Measurements from ENCODE around the gene B4GALNT1. TPM values are rescaled to one million over a fixed set of nuclear protein-coding genes. Genes with fewer than 3 reads are reported as not detected.

The B4GALNT1 gene
- polyA plus RNA-seq, 3 donors, result not detected

DNA sequence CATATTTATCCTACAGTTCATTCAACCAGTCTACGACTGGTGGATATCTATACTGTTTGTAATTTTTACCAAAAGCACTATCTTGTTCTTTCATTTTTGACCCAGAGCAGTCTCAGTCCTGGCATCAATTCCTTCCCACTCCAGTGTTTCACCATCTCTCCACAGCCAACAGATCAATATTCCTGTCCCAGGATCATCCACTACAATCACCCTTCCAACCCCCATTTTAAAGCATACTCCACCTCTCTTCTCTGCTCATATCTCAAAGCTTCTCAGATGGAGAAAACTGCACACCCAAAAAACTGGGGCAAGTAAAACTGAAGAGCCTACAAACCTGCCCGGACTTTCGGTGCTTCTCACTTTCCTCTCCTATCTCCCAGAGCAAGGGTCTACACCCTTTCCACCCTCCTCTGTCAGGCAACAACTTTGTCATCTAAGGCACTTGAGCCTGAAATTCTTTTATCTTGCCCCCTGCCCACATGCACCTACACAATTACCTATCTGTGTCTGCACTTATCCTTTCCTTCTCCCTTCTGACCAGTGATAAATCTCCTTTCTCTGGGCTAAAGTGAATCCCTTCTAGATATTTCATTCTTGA is 46.1 kb downstream of the B4GALNT1 start:
- Histone ChIP-seq H3K9me3 (replicated peaks in 1 of 2; ENCODE audit: control insufficient read depth in 1 of 2, insufficient read depth in 1 of 2, low read length in 2 of 2) (no peaks in the 10 kb centered on the region), H3K4me2 (replicated peaks; ENCODE audit: extremely low read depth, low read length, poor library complexity, severe bottlenecking) (no peak overlapping the region), H4K20me1 (ENCODE audit: insufficient read depth, low read length) (no peaks in the 10 kb centered on the region), H3K27me3 (ENCODE audit: control insufficient read depth in 2 of 2, insufficient read depth in 2 of 2, low read length in 2 of 2) (peaks cover 5 to 18% of the 10 kb centered on the region in 2 donors), H2AFZ (ENCODE audit: insufficient read depth, low read depth, low read length, poor library complexity, severe bottlenecking) (no peak overlapping the region), H3K79me2 (ENCODE audit: insufficient read depth, low read length) (peaks cover 4% of the 10 kb centered on the region), H3K27ac (ENCODE audit: low read depth in 1 of 2, low read length in 2 of 2) (no peak overlapping the region), H3K9ac (ENCODE audit: insufficient read depth, low read length, poor library complexity, severe bottlenecking) (no peak overlapping the region), H3K4me3 (replicated peaks in 1 of 3; ENCODE audit: low read depth in 2 of 3, low read length in 3 of 3) (no peak overlapping the region), H3K4me1 (ENCODE audit: control insufficient read depth in 1 of 2, insufficient read depth in 2 of 2, low read length in 2 of 2) (peaks cover 29 to 34% of the 10 kb centered on the region in 2 donors), H3K36me3 (replicated peaks in 1 of 2; ENCODE audit: control insufficient read depth in 1 of 2, insufficient read depth in 2 of 2, low read length in 2 of 2) (no peaks in the 10 kb centered on the region)
- peaks cover 2 to 20% (median 7%) of the 10 kb centered on the region in 3 donors for H3K27me3 Mint-ChIP-seq (ENCODE audit: low read depth in 3 of 3)
- WGBS (ENCODE audit: insufficient coverage), result 96% methylated on average over 3 of the region's 3 CpGs
- H3K9me3 Mint-ChIP-seq, result no peaks in the 10 kb centered on the region
- no peak for TF ChIP-seq CTCF (IDR thresholded peaks at IDR 0.05)
- no peak for DNase-seq
- intact Hi-C loops (cut with micrococcal nuclease), result loop anchor here in 1 of 2 donors (10.0 kb wide), 1 partner anchor 108 kb away; the partner anchor contains the start of gene OS9
- peaks cover 0 to 3% of the 10 kb centered on the region in 2 donors for H3K36me3 Mint-ChIP-seq
- peaks cover 34% of the 10 kb centered on the region for H3K4me1 Mint-ChIP-seq
- no peak overlapping the region for H3K27ac Mint-ChIP-seq
- H3K4me3 Mint-ChIP-seq, result no peak overlapping the region

DNA sequence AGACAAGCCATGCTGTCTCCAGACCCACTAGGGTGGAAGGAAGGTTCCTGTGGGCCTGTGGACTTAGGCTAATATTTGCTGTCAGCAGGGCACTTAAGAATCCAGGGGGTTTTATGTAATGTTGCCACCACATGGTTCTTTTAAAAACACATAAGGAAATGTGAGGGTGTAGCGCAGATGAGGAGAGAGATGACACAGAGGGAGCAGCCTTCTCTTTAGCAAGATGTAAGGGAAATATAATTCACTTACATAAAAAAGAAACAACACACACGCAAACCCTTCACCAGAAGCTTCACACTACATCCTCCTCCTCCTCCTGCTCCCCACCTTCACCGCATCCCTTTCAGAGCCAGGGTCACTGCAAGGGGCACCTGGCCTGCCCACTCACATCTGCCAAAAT is 46.9 kb downstream of the B4GALNT1 start:
- H3K27me3 ChIP-seq (ENCODE audit: control insufficient read depth in 2 of 2, insufficient read depth in 2 of 2, low read length in 2 of 2), result peaks cover 5 to 20% of the 10 kb centered on the region in 2 donors

More for the DNA sequence above, 46.9 kb downstream of the B4GALNT1 start:
- no peak overlapping the region for H3K27ac ChIP-seq (ENCODE audit: low read depth in 1 of 2, low read length in 2 of 2)
- H2AFZ ChIP-seq (ENCODE audit: insufficient read depth, low read depth, low read length, poor library complexity, severe bottlenecking), result no peak overlapping the region
- peaks cover 29% of the 10 kb centered on the region for H3K4me1 Mint-ChIP-seq
- H3K27me3 Mint-ChIP-seq (ENCODE audit: low read depth in 3 of 3), result peaks cover 2 to 18% (median 7%) of the 10 kb centered on the region in 3 donors
- peaks cover 23 to 26% of the 10 kb centered on the region in 2 donors for H3K4me1 ChIP-seq (ENCODE audit: control insufficient read depth in 1 of 2, insufficient read depth in 2 of 2, low read length in 2 of 2)
- intact Hi-C loops (cut with micrococcal nuclease), result loop anchor here in 1 of 2 donors (10.0 kb wide), 1 partner anchor 109 kb away; the partner anchor contains the start of gene OS9
- H3K27ac Mint-ChIP-seq, result no peak overlapping the region
- no peaks in the 10 kb centered on the region for H4K20me1 ChIP-seq (ENCODE audit: insufficient read depth, low read length)
- no peak overlapping the region for H3K4me3 Mint-ChIP-seq
- no peaks in the 10 kb centered on the region for H3K36me3 ChIP-seq (replicated peaks in 1 of 2; ENCODE audit: control insufficient read depth in 1 of 2, insufficient read depth in 2 of 2, low read length in 2 of 2)
- DNase-seq, result no peak
- H3K9me3 ChIP-seq (replicated peaks in 1 of 2; ENCODE audit: control insufficient read depth in 1 of 2, insufficient read depth in 1 of 2, low read length in 2 of 2), result no peaks in the 10 kb centered on the region
- WGBS (ENCODE audit: insufficient coverage), result 100% methylated on average over 2 of the region's 3 CpGs
- no peak overlapping the region for H3K4me3 ChIP-seq (replicated peaks in 1 of 3; ENCODE audit: low read depth in 2 of 3, low read length in 3 of 3)
- no peak for TF ChIP-seq CTCF (IDR thresholded peaks at IDR 0.05)
- no peaks in the 10 kb centered on the region for H3K79me2 ChIP-seq (ENCODE audit: insufficient read depth, low read length)
- no peaks in the 10 kb centered on the region for H3K9me3 Mint-ChIP-seq
- H3K36me3 Mint-ChIP-seq, result peaks cover 0 to 3% of the 10 kb centered on the region in 2 donors
- no peak overlapping the region for H3K9ac ChIP-seq (ENCODE audit: insufficient read depth, low read length, poor library complexity, severe bottlenecking)
- H3K4me2 ChIP-seq (replicated peaks; ENCODE audit: extremely low read depth, low read length, poor library complexity, severe bottlenecking), result no peak overlapping the region
